BE2C (cell line): Measurements from ENCODE around the gene AGAP1.
A peak's percentile ranks its signal among the peaks of the same experiment; 100 is the strongest.

Source experiments
- DNase-seq: peaks from one replicate; pipeline ENCODE4 v3.0.0-alpha.2; 2020
- H3K27me3 ChIP-seq: fragments of 250-450 bp; sonication (Bioruptor Pico); 2 replicates; pipeline ENCODE4 v1.5.1; 2020; ENCODE audit warnings: mild to moderate bottlenecking
- H3K36me3 ChIP-seq: fragments of 250-450 bp; sonication (Bioruptor Pico); 2 replicates; pipeline ENCODE4 v1.5.1; 2020; ENCODE audit warnings: mild to moderate bottlenecking
- H3K4me1 ChIP-seq: fragments of 250-450 bp; sonication (Bioruptor Pico); 2 replicates; pipeline ENCODE4 v1.5.1; 2020
- H3K4me3 ChIP-seq: 2 replicates; pipeline ENCODE4 v1.5.1; 2011; ENCODE audit warnings: low read depth, low read length
- H3K9me3 ChIP-seq: fragments of 250-450 bp; sonication (Bioruptor Pico); 2 replicates; pipeline ENCODE4 v1.5.1; 2020
- TF ChIP-seq, protein P1 (sequence below): IDR thresholded peaks from 2 replicates; pipeline ENCODE4 v1.5.1; 2012; ENCODE audit warnings: mild to moderate bottlenecking, low read depth, low read length

The AGAP1 gene

DNA sequence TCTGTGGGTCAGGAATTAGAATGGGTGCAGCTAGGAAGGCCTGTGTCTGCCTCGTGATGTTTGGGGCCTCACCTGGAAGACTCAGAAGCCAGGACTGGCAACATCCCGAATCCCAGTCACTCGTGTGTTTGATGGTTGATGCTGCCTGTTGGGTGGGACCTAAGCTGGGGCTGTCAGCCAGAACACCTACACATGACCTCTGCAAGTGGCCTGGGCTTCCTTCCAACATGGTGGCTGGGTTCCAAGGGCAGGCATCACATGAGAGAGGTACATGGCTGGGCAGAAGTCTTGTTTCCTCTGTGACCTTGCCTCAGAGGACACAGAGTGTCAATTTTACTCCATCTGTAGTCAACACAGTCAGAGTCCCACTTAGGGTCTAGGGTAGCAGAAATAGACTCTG lies 496.5 kb downstream of the AGAP1 start:
- Histone ChIP-seq H3K36me3 (no peaks in the 10 kb centered on the region), H3K4me3 (no peak overlapping the region), H3K27me3 (no peaks in the 10 kb centered on the region), H3K9me3 (peaks cover 3% of the 10 kb centered on the region; the same call in 1 of the 2 replicates), H3K4me1 (no peaks in the 10 kb centered on the region; the same call in 1 of the 2 replicates)
- TF ChIP-seq, protein P1, sequence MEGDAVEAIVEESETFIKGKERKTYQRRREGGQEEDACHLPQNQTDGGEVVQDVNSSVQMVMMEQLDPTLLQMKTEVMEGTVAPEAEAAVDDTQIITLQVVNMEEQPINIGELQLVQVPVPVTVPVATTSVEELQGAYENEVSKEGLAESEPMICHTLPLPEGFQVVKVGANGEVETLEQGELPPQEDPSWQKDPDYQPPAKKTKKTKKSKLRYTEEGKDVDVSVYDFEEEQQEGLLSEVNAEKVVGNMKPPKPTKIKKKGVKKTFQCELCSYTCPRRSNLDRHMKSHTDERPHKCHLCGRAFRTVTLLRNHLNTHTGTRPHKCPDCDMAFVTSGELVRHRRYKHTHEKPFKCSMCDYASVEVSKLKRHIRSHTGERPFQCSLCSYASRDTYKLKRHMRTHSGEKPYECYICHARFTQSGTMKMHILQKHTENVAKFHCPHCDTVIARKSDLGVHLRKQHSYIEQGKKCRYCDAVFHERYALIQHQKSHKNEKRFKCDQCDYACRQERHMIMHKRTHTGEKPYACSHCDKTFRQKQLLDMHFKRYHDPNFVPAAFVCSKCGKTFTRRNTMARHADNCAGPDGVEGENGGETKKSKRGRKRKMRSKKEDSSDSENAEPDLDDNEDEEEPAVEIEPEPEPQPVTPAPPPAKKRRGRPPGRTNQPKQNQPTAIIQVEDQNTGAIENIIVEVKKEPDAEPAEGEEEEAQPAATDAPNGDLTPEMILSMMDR: no peak
- no peak for DNase-seq

DNA sequence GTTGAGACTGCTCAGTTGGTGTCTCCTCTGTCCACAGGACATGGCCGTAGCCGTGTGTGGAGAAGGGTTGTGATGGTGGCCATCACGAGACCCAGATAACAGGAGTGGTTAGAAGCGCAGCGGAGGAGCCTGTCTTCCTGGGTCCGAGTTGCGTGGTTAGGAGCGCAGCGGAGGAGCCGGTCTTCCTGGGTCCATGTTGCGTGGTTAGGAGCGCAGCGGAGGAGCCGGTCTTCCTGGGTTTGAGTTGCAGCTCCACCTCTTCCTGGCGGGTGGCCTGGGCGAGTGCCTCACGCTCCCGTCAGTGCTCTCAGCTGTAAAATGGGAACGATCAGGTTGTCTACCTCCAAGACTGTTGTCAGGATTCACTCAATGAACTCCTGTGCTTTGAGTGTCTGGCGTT lies 498.2 kb downstream of the AGAP1 start:
- Histone ChIP-seq H3K4me3 (no peak overlapping the region), H3K27me3 (no peaks in the 10 kb centered on the region), H3K36me3 (no peaks in the 10 kb centered on the region), H3K9me3 (peaks cover 3% of the 10 kb centered on the region; the same call in 1 of the 2 replicates), H3K4me1 (no peaks in the 10 kb centered on the region; the same call in none of the 2 replicates)
- TF ChIP-seq, protein P1: no peak
- no peak for DNase-seq

DNA sequence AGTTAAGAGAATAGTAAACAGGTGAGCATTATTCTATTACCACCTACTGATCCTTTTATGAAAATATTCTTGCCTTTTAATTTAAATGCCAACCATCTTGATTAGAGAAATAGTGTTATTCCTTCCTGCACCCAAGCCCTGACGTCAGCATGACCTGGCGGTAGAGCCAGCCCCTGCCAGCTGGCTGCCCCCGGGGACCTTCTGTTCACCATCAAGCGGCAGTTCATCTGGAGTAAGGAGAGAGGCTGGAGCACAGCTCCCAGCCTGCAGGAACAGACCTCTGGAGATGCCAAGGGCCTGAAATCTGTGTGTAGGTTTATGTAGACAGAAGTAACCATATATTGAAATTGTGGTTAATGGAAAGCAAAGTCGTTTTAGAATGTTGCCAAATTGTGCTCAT lies 502.6 kb downstream of the AGAP1 start:
- TF ChIP-seq, protein P1: no peak
- H3K36me3 ChIP-seq: no peaks in the 10 kb centered on the region
- H3K4me3 ChIP-seq: no peak overlapping the region
- H3K4me1 ChIP-seq: no peaks in the 10 kb centered on the region; the same call in 1 of the 2 replicates
- no peaks in the 10 kb centered on the region for H3K9me3 ChIP-seq
- DNase-seq: peak; percentile 67
- no peaks in the 10 kb centered on the region for H3K27me3 ChIP-seq

DNA sequence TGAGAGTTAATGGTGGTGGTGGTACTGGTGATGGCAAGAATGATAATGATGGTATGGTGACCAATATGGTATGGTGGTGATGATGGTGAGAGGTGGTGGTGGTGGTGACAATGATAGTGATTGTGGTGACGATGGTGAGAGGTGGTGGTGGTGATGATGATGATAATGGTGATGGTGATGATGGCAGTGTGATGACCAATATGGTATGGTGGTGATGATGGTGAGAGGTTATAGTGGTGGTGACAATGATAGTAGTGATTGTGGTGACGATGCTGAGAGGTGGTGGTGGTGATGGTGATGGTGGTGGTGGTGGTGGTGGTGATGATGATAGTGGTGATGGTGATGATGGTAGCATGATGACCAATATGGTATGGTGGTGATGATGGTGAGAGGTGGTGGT lies 505.2 kb downstream of the AGAP1 start:
- TF ChIP-seq, protein P1: no peak
- Histone ChIP-seq H3K9me3 (no peaks in the 10 kb centered on the region), H3K36me3 (no peaks in the 10 kb centered on the region), H3K4me3 (no peak overlapping the region), H3K4me1 (no peaks in the 10 kb centered on the region; the same call in 1 of the 2 replicates), H3K27me3 (no peaks in the 10 kb centered on the region)
- DNase-seq: no peak

- H3K4me3 ChIP-seq: no peak overlapping the region
- TF ChIP-seq, protein P1: no peak
- no peaks in the 10 kb centered on the region for H3K36me3 ChIP-seq
- DNase-seq: no peak
- H3K9me3 ChIP-seq: no peaks in the 10 kb centered on the region
- H3K27me3 ChIP-seq: no peaks in the 10 kb centered on the region
- H3K4me1 ChIP-seq: no peaks in the 10 kb centered on the region; the same call in 1 of the 2 replicates
Observed at GRCh38 chr2:236001166-236001828, 507.5 kb downstream of the AGAP1 start.

GRCh38 chr2:236001854-236002253 lies 508.0 kb downstream of the AGAP1 start:
- TF ChIP-seq, protein P1: no peak
- DNase-seq: no peak
- Histone ChIP-seq H3K4me3 (no peak overlapping the region), H3K9me3 (no peaks in the 10 kb centered on the region), H3K4me1 (no peaks in the 10 kb centered on the region), H3K27me3 (no peaks in the 10 kb centered on the region), H3K36me3 (no peaks in the 10 kb centered on the region)
